ENCODE measurements around the gene NPR1. TPM values are rescaled to one million over a fixed set of nuclear protein-coding genes. Genes with fewer than 3 reads are reported as not detected.
"Not testable (repeated sequence)": the region's sequence is repeated elsewhere in the genome, so short reads cannot be mapped to it uniquely, and the experiment has no call there.

Gene NPR1
- total RNA-seq, 2 donors from 2014 or later = not detected

GRCh38 chr1:153659175-153659534 lies 19.3 kb upstream of the NPR1 start:
- Mint-ChIP-seq H3K9me3 (no peaks in the 10 kb centered on the region), H3K4me3 (peak overlapping the region; percentile 89), H3K27ac (peak overlapping the region; percentile 76 to 90), H3K4me1 (ENCODE audit: low read depth in 2 of 2) (peaks cover 5 to 17% of the 10 kb centered on the region in 2 donors), H3K36me3 (peaks cover 24% of the 10 kb centered on the region), H3K27me3 (no peaks in the 10 kb centered on the region)
- DNase-seq (ENCODE audit: low spot score) = no peak
- ATAC-seq = no peak

- ATAC-seq = no peak
- Mint-ChIP-seq H3K27me3 (no peaks in the 10 kb centered on the region), H3K27ac (peak overlapping the region; percentile 76 to 90), H3K36me3 (peaks cover 27% of the 10 kb centered on the region), H3K4me3 (peak overlapping the region; percentile 89), H3K9me3 (no peaks in the 10 kb centered on the region), H3K4me1 (ENCODE audit: low read depth in 2 of 2) (peaks cover 5 to 17% of the 10 kb centered on the region in 2 donors)
- no peak for DNase-seq (ENCODE audit: low spot score)
Measured at GRCh38 chr1:153659656-153660055, 18.8 kb upstream of the NPR1 start.

GRCh38 chr1:153661111-153661708 lies 17.3 kb upstream of the NPR1 start:
- ATAC-seq (no peak), DNase-seq (ENCODE audit: low spot score) (no peak)
- H3K9me3 Mint-ChIP-seq = no peaks in the 10 kb centered on the region
- no peaks in the 10 kb centered on the region for H3K27me3 Mint-ChIP-seq
- peaks cover 5 to 17% of the 10 kb centered on the region in 2 donors for H3K4me1 Mint-ChIP-seq (ENCODE audit: low read depth in 2 of 2)
- peak overlapping the region; percentile 30 for H3K4me3 Mint-ChIP-seq
- H3K36me3 Mint-ChIP-seq = peaks cover 39% of the 10 kb centered on the region
- H3K27ac Mint-ChIP-seq = peak overlapping the region in 1 of 2 donors; percentile 63

GRCh38 chr1:153662269-153662668 lies 16.2 kb upstream of the NPR1 start:
- Mint-ChIP-seq H3K9me3 (no peaks in the 10 kb centered on the region), H3K36me3 (peaks cover 39% of the 10 kb centered on the region), H3K27me3 (no peaks in the 10 kb centered on the region), H3K4me1 (ENCODE audit: low read depth in 2 of 2) (peaks cover 5 to 19% of the 10 kb centered on the region in 2 donors), H3K4me3 (no peak overlapping the region), H3K27ac (peak overlapping the region in 1 of 2 donors; percentile 39)
- DNase-seq (ENCODE audit: low spot score) = no peak
- no peak for ATAC-seq

- Mint-ChIP-seq H3K27ac (no peak overlapping the region), H3K4me1 (ENCODE audit: low read depth in 2 of 2) (peaks cover 13 to 27% of the 10 kb centered on the region in 2 donors), H3K27me3 (no peaks in the 10 kb centered on the region), H3K9me3 (no peaks in the 10 kb centered on the region), H3K36me3 (peaks cover 49% of the 10 kb centered on the region), H3K4me3 (no peak overlapping the region)
- ATAC-seq (no peak), DNase-seq (ENCODE audit: low spot score) (no peak)
Measured at GRCh38 chr1:153663211-153663610, 15.3 kb upstream of the NPR1 start.

- Mint-ChIP-seq H3K9me3 (no peaks in the 10 kb centered on the region), H3K4me3 (no peak overlapping the region), H3K27me3 (no peaks in the 10 kb centered on the region), H3K27ac (peak overlapping the region in 1 of 2 donors; percentile 76), H3K4me1 (ENCODE audit: low read depth in 2 of 2) (peaks cover 10 to 28% of the 10 kb centered on the region in 2 donors), H3K36me3 (peaks cover 34% of the 10 kb centered on the region)
- ATAC-seq (no peak), DNase-seq (ENCODE audit: low spot score) (no peak)
Measured at GRCh38 chr1:153667439-153667838, 11.0 kb upstream of the NPR1 start.

- ATAC-seq; H3K27me3 Mint-ChIP-seq; H3K9me3 Mint-ChIP-seq; DNase-seq (ENCODE audit: low spot score): not testable (repeated sequence)
- Mint-ChIP-seq H3K27ac (peak overlapping the region; percentile 59 to 76), H3K4me1 (ENCODE audit: low read depth in 2 of 2) (peaks cover 10 to 31% of the 10 kb centered on the region in 2 donors), H3K4me3 (peak overlapping the region; percentile 62), H3K36me3 (peaks cover 31% of the 10 kb centered on the region)
Measured at GRCh38 chr1:153668672-153669071, 9.8 kb upstream of the NPR1 start.

- DNase-seq (ENCODE audit: low spot score) (no peak), ATAC-seq (no peak)
- no peak overlapping the region for H3K4me3 Mint-ChIP-seq
- peaks cover 24% of the 10 kb centered on the region for H3K36me3 Mint-ChIP-seq
- H3K27me3 Mint-ChIP-seq = no peaks in the 10 kb centered on the region
- no peaks in the 10 kb centered on the region for H3K9me3 Mint-ChIP-seq
- no peak overlapping the region for H3K27ac Mint-ChIP-seq
- peaks cover 10 to 31% of the 10 kb centered on the region in 2 donors for H3K4me1 Mint-ChIP-seq (ENCODE audit: low read depth in 2 of 2)
Measured at GRCh38 chr1:153669606-153670005, 8.9 kb upstream of the NPR1 start.

- DNase-seq (ENCODE audit: low spot score) = no peak
Measured at GRCh38 chr1:153670257-153670858, 8.1 kb upstream of the NPR1 start.

GRCh38 chr1:153670859-153671627 lies 7.4 kb upstream of the NPR1 start, which contains the start of gene ILF2:
ILF2 (minus strand) TSS chr1:153670993; CDS start chr1:153670922, 71 bp downstream.
- DNase-seq (ENCODE audit: low spot score) (peak; percentile 95), ATAC-seq (peak; percentile 97)
- no peak within 1 kb of the TSS for H3K4me3 Mint-ChIP-seq
- H3K36me3 Mint-ChIP-seq = peaks cover 12% of the 10 kb centered on the region
- no peaks in the 10 kb centered on the region for H3K9me3 Mint-ChIP-seq
- no peak within 1 kb of the TSS for H3K27ac Mint-ChIP-seq
- peaks cover 10 to 31% of the 10 kb centered on the region in 2 donors for H3K4me1 Mint-ChIP-seq (ENCODE audit: low read depth in 2 of 2)
- H3K27me3 Mint-ChIP-seq = no peaks in the 10 kb centered on the region

More at GRCh38 chr1:153670257-153670858, 8.1 kb upstream of the NPR1 start:
- Mint-ChIP-seq H3K9me3 (no peaks in the 10 kb centered on the region), H3K4me3 (no peak overlapping the region), H3K4me1 (ENCODE audit: low read depth in 2 of 2) (peaks cover 10 to 31% of the 10 kb centered on the region in 2 donors), H3K36me3 (peaks cover 17% of the 10 kb centered on the region), H3K27me3 (no peaks in the 10 kb centered on the region), H3K27ac (no peak overlapping the region)
- ATAC-seq = peak in 1 of 2 donors; percentile 1

- Mint-ChIP-seq H3K36me3 (peaks cover 12% of the 10 kb centered on the region), H3K4me1 (ENCODE audit: low read depth in 2 of 2) (peaks cover 10 to 31% of the 10 kb centered on the region in 2 donors)
- not testable (repeated sequence) for H3K27ac Mint-ChIP-seq; H3K27me3 Mint-ChIP-seq; DNase-seq (ENCODE audit: low spot score); H3K9me3 Mint-ChIP-seq; H3K4me3 Mint-ChIP-seq
- ATAC-seq = peak; percentile 26 to 31
Measured at GRCh38 chr1:153671628-153672353, 6.7 kb upstream of the NPR1 start.

GRCh38 chr1:153673511-153673910 lies 5.0 kb upstream of the NPR1 start:
- peak overlapping the region; percentile 36 for H3K4me3 Mint-ChIP-seq
- H3K4me1 Mint-ChIP-seq (ENCODE audit: low read depth in 2 of 2) = peaks cover 12 to 29% of the 10 kb centered on the region in 2 donors
- DNase-seq (ENCODE audit: low spot score) (no peak), ATAC-seq (no peak)
- H3K36me3 Mint-ChIP-seq = no peaks in the 10 kb centered on the region
- no peaks in the 10 kb centered on the region for H3K9me3 Mint-ChIP-seq
- peak overlapping the region in 1 of 2 donors; percentile 17 for H3K27ac Mint-ChIP-seq
- H3K27me3 Mint-ChIP-seq = peaks cover 15 to 17% of the 10 kb centered on the region in 2 donors

- DNase-seq (ENCODE audit: low spot score) (peak; percentile 64), ATAC-seq (peak in 1 of 2 donors; percentile 53)
- H3K27me3 Mint-ChIP-seq = peaks cover 44 to 47% of the 10 kb centered on the region in 2 donors
- H3K9me3 Mint-ChIP-seq = no peaks in the 10 kb centered on the region
- peak overlapping the region; percentile 85 for H3K4me3 Mint-ChIP-seq
- peaks cover 22 to 24% of the 10 kb centered on the region in 2 donors for H3K4me1 Mint-ChIP-seq (ENCODE audit: low read depth in 2 of 2)
- no peaks in the 10 kb centered on the region for H3K36me3 Mint-ChIP-seq
- H3K27ac Mint-ChIP-seq = peak overlapping the region in 1 of 2 donors; percentile 2
Measured at GRCh38 chr1:153677718-153678518, 570 bp upstream of the NPR1 start.

Data from natural killer cell treated with Interleukin-12 subunit alpha and Interleukin-12 subunit beta and Interleukin-15 and Interleukin-18, amount 100 ng/mL, for 72 hours (primary cell).